NCI-H2029 treated with DMSO at 0.1 percent for 48 hours (cell line): Measurements from ENCODE around the gene MSX2.

ENCODE experiments used
- DNase-seq: peaks from one replicate; lab custom pipeline; 2025; lab: John Stamatoyannopoulos, UW

MSX2 gene

DNA sequence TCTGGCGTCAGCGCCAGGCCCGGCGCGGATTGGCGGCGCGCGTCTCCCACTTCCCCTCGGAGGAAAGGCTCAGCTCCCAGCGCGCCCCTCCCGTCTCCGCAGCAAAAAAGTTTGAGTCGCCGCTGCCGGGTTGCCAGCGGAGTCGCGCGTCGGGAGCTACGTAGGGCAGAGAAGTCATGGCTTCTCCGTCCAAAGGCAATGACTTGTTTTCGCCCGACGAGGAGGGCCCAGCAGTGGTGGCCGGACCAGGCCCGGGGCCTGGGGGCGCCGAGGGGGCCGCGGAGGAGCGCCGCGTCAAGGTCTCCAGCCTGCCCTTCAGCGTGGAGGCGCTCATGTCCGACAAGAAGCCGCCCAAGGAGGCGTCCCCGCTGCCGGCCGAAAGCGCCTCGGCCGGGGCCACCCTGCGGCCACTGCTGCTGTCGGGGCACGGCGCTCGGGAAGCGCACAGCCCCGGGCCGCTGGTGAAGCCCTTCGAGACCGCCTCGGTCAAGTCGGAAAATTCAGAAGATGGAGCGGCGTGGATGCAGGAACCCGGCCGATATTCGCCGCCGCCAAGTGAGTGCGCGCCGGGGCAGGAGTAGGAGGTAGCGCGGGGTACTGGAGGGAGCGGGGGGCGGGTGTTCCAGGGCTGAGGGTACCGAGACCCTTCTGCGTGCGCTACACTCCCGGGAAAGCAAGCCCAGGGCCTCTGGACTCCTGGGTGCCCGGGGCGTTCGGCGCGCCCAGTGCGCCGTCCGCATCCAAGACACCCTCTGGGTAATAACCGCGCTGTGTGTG is at the start of gene MSX2:
Gene MSX2 (plus strand): TSS at position 99 of the 777 bp plus-strand sequence. CDS start 78 bp downstream, at position 177.
- DNase-seq: no peak

DNA sequence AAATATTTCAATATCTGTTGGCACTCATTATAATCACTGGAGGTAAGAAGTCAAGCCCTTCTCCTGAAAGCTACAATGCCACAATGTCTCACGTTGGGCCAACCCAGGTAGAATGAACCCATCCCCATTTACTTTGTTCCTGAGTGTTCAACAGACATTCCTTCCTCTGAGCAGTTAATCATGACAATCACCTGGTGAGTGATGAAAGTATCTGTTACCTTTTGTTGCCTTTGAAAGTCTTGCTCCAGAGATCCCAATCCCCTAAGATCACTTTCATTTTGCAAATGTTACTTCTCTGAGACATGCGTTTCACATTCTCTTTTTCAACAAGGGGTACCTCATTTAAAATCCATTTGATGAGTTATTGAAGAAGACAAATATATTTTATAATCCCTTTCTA is 49.3 kb upstream of the MSX2 start:
- no peak for DNase-seq

DNA sequence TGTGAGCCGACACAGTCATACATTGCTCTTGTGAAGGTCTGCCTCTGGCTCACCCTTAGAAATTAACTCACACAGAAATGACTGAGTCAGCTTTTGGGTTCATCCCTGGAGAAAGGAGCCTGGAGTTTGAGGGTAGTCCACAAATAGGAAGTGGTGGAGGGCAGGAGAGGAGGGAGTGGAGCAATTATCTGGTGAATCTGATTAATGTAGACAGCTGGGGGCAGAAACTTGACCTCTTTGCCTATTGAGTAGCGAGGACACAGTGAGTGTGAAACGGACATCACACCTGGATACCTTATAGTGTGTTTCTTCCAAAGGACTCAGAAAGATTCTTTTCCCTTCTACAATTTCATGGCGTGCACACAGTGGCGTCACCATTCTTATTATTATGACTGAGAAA is 48.5 kb upstream of the MSX2 start:
- DNase-seq: no peak

GRCh38 chr5:174678107-174678506 is 46.3 kb upstream of the MSX2 start:
- DNase-seq: no peak

DNA sequence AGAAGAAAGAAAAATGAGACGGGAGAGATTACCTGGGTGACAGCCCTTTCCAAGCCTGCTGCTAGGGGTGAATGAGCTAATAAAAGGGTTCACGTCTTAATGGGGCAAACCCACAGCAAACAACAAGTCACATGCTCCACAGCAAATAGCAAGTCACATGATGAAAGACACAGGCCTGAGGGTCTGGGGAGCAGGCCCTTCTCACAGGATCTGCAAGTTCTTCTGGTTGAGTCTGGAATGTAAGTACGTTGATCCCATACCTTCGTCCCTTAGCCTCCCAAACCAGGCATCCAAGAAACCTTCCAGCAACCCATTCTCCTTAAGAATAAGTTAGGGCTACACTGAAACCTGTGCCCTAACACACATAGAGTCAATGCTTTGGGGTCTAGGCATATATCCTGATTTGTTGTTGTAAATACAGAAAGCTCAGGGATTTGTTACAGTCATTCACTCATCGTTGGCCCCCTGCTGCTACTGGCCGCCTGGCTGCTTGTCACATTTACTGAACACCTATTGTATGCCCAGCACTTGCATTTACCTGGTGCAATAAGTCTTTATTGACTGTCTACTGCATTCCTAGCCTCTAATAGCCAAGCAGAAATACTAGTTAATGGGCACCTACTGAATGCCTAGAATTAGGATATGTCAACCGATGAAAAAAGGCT is 43.3 kb upstream of the MSX2 start:
- no peak for DNase-seq

GRCh38 chr5:174687503-174687902 is 36.9 kb upstream of the MSX2 start:
- no peak for DNase-seq

- DNase-seq: no peak
Measured at GRCh38 chr5:174688441-174689354, 35.7 kb upstream of the MSX2 start.

DNA sequence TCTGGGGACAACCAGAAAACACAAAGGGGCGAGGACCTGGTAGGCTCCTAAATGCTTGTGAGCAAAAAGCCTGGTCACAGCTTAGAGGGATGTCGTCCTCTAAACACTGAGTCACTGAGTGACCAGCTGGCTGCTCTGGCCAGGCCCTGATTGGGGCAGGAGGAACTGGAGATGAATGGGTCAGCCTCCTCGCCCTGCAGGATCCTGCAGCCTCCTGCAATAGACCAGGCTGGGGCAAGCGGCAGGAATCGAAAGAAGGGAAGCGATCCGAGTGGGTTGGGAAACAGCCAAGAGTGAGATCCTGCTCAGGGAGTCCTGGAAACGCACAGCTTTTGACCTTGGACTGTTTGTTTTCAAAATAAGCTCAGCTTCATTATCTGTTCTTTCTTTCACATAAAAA is 34.1 kb upstream of the MSX2 start:
- DNase-seq: no peak

- DNase-seq: no peak
Measured at GRCh38 chr5:174692381-174692780, 32.0 kb upstream of the MSX2 start.

DNA sequence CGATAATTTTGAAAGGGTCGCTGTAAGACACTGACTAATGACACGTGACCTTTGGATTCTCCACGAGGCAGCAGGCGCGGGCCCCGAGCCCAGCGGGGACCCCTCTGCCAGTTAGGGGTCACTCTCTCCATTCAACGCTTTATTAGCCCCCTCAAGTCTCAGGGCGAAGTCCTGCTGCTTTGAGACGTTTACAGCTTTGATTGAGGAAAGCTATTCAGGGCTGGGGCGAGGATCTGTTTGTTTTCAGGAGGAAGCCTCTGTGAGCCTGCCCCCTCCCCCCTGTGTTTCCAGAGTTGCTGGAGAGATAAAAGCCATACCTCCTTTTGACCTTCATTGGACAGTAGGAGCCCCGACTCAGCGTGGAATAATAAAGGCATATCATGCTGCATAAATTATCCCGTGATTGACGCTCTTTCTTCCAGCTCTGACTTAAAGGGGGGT is 31.4 kb upstream of the MSX2 start:
- no peak for DNase-seq

- no peak for DNase-seq
Measured at GRCh38 chr5:174693697-174694385, 30.5 kb upstream of the MSX2 start.

DNA sequence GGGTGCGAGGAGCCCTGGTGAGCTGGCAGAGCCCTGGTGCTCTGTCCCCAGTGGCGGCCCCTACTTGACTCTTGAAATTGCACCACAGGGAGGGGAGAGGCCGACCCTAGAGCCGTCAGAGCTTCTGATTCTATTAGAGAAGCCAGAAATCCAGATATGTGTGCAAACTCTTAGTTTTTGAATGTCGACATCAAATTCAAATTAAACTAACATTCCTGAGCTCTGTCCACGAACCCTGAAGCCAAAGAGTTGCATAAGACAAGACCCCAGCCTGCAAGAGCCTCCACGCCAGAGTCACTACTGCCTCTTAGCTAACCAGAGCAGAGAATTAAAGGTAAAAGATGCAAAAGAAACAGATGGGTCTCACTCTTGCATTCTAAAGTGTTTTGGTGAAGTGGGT is 29.8 kb upstream of the MSX2 start:
- no peak for DNase-seq

DNA sequence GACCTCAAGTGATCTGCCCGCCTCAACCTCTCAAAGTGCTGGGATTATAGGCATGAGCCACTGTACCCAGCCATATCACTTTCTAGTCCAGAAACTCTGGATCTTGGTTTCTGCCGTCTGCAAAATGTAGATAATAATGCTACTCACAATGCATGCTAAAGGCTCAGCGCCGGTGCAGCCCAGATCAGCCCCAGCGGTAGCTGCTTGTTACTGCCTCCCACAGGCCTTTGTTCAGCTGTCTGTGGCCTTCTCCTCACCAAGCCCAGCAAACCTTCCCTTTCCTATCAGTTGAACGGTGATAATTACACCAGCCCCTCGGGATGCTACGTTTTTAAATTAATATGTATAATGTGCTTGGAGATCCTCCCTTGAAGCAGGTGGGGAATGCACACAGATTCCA is 26.2 kb upstream of the MSX2 start:
- no peak for DNase-seq

- DNase-seq: no peak
Measured at GRCh38 chr5:174699131-174699530, 25.3 kb upstream of the MSX2 start.

GRCh38 chr5:174706997-174707572 is 17.3 kb upstream of the MSX2 start:
- DNase-seq: no peak

DNA sequence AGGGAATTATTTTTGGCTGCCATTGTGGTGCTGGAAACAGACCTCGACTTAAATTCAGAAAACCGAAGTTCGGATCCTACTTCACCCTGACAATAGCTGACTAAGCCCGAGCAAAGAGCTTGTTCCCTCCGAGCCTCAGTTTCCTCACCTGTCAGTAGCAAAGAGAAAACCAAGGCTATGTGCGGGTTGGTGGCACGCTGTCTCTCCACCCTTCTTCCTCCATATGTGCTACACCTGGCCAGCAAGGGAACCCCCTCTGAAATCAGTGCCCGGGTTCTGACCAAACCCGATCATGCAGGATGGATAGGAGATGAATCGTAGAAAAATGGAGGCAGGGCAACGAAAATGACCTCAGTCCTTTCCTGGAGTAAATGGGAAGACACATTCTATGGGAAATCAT is 16.7 kb upstream of the MSX2 start:
- DNase-seq: no peak

GRCh38 chr5:174708476-174709207 is 15.7 kb upstream of the MSX2 start:
- no peak for DNase-seq

DNA sequence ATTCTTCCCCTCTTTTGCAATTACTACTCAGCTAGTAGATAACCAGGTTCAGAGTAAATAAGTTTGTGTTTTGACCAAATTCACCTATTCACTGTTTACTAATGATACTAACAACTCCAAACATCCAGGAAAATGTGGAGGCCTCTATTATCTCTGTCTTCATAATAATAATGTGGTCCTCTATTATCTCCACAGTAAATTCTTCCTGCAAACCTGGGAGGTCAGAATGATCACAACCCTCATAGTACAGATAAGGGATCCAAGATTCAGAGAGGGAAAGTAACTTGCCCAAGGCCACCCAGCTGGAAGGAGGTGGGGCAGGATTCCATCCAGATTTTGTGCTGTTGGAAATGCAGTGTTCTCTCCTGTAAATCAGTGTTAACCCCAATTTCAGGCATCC is 9.6 kb upstream of the MSX2 start:
- no peak for DNase-seq

GRCh38 chr5:174715804-174716203 is 8.6 kb upstream of the MSX2 start:
- no peak for DNase-seq

DNA sequence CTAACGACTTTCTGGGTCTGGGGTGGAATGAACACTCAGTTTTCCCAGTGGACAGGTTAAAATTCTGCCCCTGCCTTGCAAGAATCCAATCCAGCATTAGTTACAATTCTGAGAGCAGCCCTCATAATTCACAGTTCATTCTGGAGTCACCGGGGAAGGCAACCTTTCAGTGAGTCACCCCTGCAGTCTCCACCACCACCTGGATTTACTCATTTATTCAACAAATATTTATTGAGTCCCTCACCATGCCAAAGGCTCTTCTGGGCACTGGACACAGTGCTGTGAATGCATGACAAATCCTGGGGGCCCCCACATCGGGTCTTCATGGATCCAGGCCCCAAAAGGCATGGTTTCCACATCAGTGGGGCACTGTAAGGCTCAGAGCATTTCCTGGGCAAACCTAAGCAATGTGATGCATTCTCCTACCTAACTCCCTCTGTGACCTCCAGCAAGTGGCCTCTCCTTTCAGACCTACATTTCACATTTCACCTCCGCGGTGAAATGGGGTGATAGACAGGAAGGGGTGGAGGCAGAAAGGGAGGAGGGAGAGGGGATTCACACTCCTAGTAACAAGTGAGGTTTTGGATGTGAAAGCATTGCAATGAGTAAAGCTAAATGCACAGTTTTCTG is 6.4 kb upstream of the MSX2 start:
- no peak for DNase-seq
